HAP-1 (cell line): ENCODE results near the gene NECTIN1.

Source experiments
- DNase-seq, 2 experiments: peaks; one replicate each; pipeline ENCODE4 v3.0.0-alpha.2; 2016 to 2020; ENCODE audit warnings: low spot score in 2 of 2
- H3K27me3 ChIP-seq: fragments of 250-450 bp; sonication (Bioruptor Pico); 2 replicates; pipeline ENCODE4 v1.5.1; 2020; ENCODE audit warnings: low read depth, mild to moderate bottlenecking, moderate library complexity
- H3K36me3 ChIP-seq: fragments of 250-450 bp; sonication (Bioruptor Pico); replicated peaks from 2 replicates; pipeline ENCODE4 v1.5.1; 2020; ENCODE audit warnings: mild to moderate bottlenecking
- H3K4me1 ChIP-seq: fragments of 250-450 bp; sonication (Bioruptor Pico); 2 replicates; pipeline ENCODE4 v1.5.1; 2020; ENCODE audit warnings: mild to moderate bottlenecking
- H3K4me3 ChIP-seq: fragments of 250-450 bp; sonication (Bioruptor Pico); 2 replicates; pipeline ENCODE4 v1.5.1; 2020; ENCODE audit warnings: mild to moderate bottlenecking, moderate library complexity
- H3K9me3 ChIP-seq: fragments of 250-450 bp; sonication (Bioruptor Pico); 2 replicates; pipeline ENCODE4 v1.5.1; 2020; ENCODE audit warnings: mild to moderate bottlenecking, moderate library complexity
- in situ Hi-C: fragments of 300-500 bp; cut with MboI; formaldehyde crosslinking; loops from 3 replicates; pipeline ENCODE4 v1.14.3; 2020; ENCODE audit warnings: low sequenced_read_pairs, inconsistent platforms, mixed read lengths

The NECTIN1 gene

DNA sequence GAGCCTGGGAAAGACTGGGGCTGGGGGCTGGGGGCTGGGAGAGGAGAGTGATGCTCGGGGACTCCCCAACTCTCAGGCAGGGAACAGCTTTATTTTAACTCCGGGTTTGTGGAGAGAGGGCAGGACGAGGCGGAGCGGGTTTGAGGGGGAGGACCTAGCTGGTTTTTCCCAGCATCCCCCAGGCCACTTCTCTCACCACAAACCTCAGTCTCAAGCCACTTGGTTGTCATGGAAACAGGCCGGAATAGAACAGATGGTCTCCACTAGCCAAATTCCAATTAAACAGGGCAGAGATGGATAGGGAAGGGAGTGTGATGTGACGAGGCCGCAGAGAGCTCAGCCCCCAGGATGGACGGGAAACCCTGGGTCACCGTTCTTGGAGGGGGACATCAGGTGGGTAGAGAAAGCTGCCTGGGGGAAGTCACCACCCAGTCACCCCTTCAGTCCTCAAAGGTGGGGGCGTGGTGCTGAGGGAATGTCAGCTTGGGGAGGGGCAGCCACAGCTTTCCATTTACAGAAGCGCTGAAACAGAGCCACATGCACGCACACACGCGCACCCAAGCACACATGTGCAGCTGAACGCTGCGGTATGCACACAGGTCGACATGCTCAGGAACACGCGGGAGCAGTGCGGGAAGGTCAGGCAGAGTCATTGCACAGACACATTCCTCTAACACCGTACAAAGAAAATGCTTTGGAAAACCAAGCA lies 19.2 kb downstream of the NECTIN1 start:
- H3K36me3 ChIP-seq = no peaks in the 10 kb centered on the region
- H3K4me1 ChIP-seq = peaks cover 12% of the 10 kb centered on the region
- DNase-seq = peak; percentile 82
- H3K9me3 ChIP-seq = no peaks in the 10 kb centered on the region
- no peak overlapping the region for H3K4me3 ChIP-seq
- no peaks in the 10 kb centered on the region for H3K27me3 ChIP-seq
- in situ Hi-C loops = no loop called here

DNA sequence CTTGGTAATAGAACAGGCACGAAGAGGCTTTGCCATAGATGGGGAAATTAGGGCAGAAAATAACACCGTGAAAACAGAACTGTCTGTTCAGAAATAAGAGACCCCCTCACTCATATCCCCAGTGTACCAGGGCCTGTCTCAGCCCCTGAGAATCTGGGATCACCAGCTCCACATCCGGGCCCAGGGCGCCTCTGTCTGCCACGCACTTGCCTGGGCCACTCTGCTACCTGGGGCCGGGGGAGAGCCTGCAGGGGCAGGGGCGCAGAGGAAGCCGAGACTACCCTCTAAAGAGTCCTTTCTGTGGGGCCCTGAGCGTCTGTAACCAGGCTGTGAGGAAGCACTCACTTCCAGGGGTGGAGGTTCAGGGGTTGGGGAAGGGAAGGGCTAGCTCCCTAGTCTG lies 19.8 kb downstream of the NECTIN1 start:
- no peak overlapping the region for H3K4me3 ChIP-seq
- no peaks in the 10 kb centered on the region for H3K27me3 ChIP-seq
- in situ Hi-C loops = no loop called here
- peaks cover 12% of the 10 kb centered on the region for H3K4me1 ChIP-seq
- no peaks in the 10 kb centered on the region for H3K36me3 ChIP-seq
- no peak for DNase-seq
- no peaks in the 10 kb centered on the region for H3K9me3 ChIP-seq

DNA sequence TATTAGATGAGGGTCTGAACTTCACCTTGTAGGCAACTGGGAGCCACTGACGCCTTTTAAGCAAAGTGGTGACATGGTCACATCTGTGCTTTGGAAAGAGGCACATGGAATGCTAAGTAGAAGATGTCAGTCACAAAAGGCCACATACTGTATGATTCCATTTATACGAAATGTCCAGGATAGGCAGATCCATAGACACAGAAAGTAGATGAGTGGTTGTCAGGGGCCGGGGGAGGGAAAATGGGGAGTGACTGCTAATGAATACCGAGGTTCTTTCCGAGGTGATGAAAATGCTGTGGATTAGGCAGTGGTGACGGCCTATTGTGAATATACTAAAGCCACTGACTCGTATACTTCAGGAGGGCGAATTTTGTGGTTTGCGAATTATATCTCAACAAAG lies 20.6 kb downstream of the NECTIN1 start:
- peak in 1 of 2 experiments; percentile 2 for DNase-seq
- in situ Hi-C loops = no loop called here
- H3K4me1 ChIP-seq = peaks cover 12% of the 10 kb centered on the region
- H3K9me3 ChIP-seq = no peaks in the 10 kb centered on the region
- H3K4me3 ChIP-seq = no peak overlapping the region
- no peaks in the 10 kb centered on the region for H3K36me3 ChIP-seq
- no peaks in the 10 kb centered on the region for H3K27me3 ChIP-seq

DNA sequence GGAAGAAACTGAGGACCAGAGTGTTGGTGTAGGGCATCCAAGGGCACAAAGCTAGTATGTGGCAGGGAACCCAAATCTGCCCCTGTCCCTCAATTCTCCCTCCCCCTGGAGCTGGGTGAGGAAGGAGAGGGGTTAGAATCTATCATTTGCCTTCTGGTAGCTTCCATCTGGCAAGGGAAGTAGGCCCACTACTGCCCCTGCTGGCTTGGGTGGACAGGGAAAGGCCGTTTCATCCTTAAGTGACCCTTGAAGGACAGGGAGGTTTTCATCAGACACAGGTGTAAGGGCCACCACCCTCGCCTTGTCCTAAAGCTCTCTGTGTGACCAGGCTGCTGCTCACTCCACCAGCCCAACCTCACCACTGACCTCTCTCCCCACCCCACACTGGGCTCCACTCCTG lies 22.1 kb downstream of the NECTIN1 start:
- Histone ChIP-seq H3K4me1 (peaks cover 12% of the 10 kb centered on the region), H3K27me3 (no peaks in the 10 kb centered on the region), H3K9me3 (no peaks in the 10 kb centered on the region), H3K4me3 (no peak overlapping the region), H3K36me3 (no peaks in the 10 kb centered on the region)
- in situ Hi-C loops = no loop called here
- no peak for DNase-seq

DNA sequence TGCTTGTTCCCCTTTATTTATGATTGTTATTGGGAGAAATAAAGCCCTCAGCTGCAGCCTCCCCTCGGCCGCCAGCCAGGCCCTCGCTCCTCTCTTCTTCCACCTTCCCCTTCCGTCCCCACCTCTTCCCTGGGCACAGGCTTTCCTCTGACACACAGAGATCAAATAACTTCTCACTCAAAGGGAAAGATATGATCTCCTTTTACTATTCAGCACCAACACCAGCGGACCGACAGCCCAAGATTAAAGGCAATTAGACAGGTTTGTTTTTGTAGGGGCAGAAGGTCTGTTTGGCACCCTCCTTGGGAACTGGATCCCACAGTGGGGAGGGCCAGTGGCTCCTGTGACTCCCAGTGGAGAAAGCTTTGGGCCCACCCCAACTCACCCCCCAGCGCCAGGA lies 23.0 kb downstream of the NECTIN1 start:
- H3K36me3 ChIP-seq = no peaks in the 10 kb centered on the region
- no peak for DNase-seq
- in situ Hi-C loops = no loop called here

DNA sequence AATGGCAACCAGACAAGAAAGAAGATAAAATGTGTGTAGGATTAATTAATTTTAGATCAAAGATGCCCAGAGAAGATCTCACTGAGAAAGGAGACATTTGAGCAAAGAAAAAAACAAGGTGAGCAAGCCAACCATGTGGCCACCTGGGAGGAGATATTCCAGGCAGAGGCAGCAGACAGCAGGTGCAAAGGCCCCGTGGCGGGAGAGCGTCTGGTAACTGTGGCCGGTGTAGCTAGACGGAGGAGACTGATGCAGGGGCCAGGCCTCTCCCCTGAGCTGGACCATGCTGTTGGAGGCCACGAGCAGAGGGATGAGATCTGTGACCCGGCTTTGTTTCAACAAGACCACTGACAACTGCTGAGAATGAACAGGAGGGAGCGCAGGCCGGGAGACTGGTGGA lies 23.6 kb downstream of the NECTIN1 start:
- no peak for DNase-seq
- H3K27me3 ChIP-seq = no peaks in the 10 kb centered on the region
- no peaks in the 10 kb centered on the region for H3K36me3 ChIP-seq
- H3K4me3 ChIP-seq = no peak overlapping the region
- in situ Hi-C loops = no loop called here
- peaks cover 12% of the 10 kb centered on the region for H3K4me1 ChIP-seq
- H3K9me3 ChIP-seq = no peaks in the 10 kb centered on the region

More for the DNA sequence above, 23.0 kb downstream of the NECTIN1 start:
- H3K9me3 ChIP-seq = no peaks in the 10 kb centered on the region
- no peaks in the 10 kb centered on the region for H3K27me3 ChIP-seq
- peaks cover 12% of the 10 kb centered on the region for H3K4me1 ChIP-seq
- H3K4me3 ChIP-seq = no peak overlapping the region

DNA sequence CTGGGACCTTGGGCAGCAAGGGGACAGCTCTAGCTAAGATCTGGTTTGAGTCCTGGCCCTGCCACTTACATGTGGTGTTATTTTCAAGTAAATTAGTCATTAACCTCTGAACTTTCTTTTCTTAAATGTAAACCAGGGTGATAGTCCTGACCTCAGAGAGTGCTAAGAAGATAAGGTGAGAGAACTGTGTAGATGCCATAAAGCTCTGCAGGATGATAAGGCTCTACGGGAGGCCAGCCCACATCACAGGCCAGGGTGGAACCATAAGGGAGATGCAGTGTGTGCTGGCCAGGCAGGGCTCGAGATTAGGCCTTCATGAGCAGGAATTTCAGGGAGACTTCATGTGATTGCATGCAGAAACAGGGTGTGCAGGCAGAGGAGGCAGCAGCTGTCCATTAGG lies 24.2 kb downstream of the NECTIN1 start:
- in situ Hi-C loops = no loop called here
- H3K4me1 ChIP-seq = peaks cover 10% of the 10 kb centered on the region
- H3K4me3 ChIP-seq = no peak overlapping the region
- no peaks in the 10 kb centered on the region for H3K36me3 ChIP-seq
- H3K9me3 ChIP-seq = no peaks in the 10 kb centered on the region
- no peaks in the 10 kb centered on the region for H3K27me3 ChIP-seq
- no peak for DNase-seq

DNA sequence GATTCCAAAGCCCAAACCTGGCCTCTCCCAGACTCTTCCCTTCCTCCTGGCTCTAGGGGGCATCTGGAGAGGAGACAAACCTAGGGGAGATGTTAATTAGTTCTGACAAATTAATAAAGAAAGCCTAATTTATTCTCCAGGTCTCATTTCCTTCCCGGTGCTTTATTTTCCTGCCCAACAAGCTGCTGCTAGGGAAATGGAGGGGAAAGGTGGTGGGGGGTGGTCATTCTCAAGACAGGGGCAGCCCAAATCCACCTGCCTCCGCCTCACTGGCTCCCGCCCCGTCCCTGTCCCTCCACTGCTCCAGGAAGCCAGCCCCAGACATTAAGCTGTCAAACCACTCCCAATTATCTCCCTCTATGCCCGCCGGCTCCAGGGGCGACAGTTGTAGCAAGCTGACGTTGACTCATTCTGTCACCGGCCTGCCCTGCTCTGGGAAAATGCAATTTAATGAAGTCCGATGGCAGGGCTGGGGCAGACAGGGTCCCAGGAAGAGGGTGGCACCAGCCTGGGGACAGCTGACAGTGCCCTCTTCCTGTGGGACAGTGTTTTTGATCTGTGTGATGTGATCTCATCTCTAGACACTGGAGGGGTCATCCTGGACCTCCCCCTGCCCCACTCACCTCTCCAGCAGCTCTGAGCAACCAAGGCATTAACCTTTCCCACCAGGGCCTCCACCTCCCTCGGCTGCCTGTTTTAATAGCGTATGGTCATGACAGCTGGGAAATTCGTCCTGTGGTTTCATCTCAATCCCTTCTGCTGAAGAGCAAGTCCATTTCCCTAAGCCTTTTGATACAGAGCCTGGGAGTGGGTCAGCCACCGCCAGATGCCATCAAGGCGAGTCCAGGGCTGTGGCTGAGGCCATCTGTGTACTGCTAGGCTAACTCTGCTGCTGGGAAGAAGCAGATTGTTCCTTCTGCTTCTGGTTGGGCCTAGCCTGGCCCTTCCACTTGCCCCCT lies 27.1 kb downstream of the NECTIN1 start:
- no peaks in the 10 kb centered on the region for H3K4me1 ChIP-seq
- DNase-seq = no peak
- in situ Hi-C loops = no loop called here
- no peaks in the 10 kb centered on the region for H3K36me3 ChIP-seq
- no peaks in the 10 kb centered on the region for H3K27me3 ChIP-seq
- no peak overlapping the region for H3K4me3 ChIP-seq
- H3K9me3 ChIP-seq = no peaks in the 10 kb centered on the region

DNA sequence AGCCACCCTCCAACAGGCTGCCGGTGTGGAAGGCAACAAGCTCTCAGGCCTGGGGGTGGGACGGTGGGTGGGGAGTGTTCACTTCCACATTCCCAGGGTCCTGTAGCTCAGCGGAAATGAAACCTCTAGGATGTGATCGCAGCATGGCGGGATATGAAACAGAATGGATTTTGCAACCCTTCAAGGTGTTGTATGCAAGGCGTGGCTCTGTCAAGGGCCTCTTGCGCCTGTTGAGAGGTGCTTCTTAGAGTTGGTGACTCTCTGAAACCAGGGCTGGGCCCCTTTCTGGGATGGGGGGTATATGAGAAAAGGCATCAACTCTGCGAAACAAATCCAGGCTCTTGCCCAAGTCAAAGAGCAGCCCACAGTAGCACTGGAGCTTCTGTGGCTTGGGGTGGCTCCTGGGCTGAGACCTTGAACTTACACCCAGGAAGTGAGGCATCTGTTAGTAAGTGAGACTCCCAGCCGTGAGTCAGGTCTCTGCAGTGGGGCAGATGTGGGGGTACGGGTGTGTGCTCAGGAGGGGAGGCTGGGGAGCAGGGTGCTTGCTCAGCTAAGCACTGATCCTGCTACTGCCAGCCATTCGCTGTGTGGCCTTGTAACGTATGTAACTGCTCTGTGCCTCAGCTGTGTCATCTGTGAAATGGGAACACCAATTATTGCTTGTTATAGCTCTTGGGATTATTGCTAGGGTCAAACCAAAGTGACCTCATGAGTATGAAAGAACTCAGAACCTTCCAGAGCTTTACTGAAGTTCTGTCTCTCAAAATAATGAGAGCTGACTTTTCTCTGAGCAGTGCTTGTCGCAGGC lies 28.3 kb downstream of the NECTIN1 start:
- H3K4me1 ChIP-seq = no peaks in the 10 kb centered on the region
- DNase-seq = no peak
- no peaks in the 10 kb centered on the region for H3K36me3 ChIP-seq
- no peaks in the 10 kb centered on the region for H3K9me3 ChIP-seq
- H3K4me3 ChIP-seq = no peak overlapping the region
- H3K27me3 ChIP-seq = no peaks in the 10 kb centered on the region
- in situ Hi-C loops = no loop called here

DNA sequence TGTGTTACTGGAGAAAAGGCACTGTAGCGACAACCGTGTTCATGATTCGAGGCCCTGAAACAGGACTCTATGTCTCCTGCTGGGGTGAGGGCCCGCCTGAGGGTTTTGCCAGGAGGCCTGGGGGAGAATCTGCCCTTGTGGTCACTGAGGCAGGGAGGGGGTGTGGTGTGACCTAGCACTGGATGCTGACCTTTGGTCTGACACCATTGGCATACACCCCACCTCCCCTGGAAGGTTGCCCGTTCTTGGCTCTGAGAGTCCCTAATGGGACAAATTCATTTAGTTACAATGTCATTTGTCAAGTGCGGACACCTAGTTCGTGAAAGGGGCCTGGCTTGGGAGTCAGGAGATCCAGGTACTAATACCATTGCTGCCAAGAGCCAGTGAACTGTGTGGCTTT lies 29.0 kb downstream of the NECTIN1 start:
- Histone ChIP-seq H3K4me1 (no peaks in the 10 kb centered on the region), H3K27me3 (no peaks in the 10 kb centered on the region), H3K4me3 (no peak overlapping the region), H3K9me3 (no peaks in the 10 kb centered on the region), H3K36me3 (no peaks in the 10 kb centered on the region)
- in situ Hi-C loops = no loop called here
- DNase-seq = no peak

DNA sequence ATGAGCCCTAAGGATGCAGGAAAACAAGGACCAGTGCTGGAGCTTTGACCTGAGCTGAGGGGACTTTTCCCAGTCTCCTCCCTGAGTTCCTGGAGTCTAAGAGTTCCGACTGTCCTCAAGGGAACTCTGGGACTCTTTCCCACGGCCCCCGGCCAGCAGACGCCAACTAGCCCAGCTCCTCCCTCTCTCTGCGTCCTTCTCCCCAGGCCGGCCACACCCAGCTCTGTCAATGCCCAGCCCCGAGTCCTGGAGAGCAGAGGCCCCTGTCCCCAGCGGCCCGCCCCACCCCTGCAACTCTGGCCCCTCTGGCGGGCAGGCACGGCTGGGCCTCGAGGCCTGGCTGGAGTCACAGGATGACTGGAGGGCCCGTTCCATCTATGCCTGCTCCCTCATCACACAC lies 29.8 kb downstream of the NECTIN1 start:
- Histone ChIP-seq H3K4me1 (no peaks in the 10 kb centered on the region), H3K9me3 (no peaks in the 10 kb centered on the region), H3K4me3 (no peak overlapping the region), H3K36me3 (no peaks in the 10 kb centered on the region), H3K27me3 (no peaks in the 10 kb centered on the region)
- in situ Hi-C loops = no loop called here
- DNase-seq = peak in 1 of 2 experiments; percentile 46

DNA sequence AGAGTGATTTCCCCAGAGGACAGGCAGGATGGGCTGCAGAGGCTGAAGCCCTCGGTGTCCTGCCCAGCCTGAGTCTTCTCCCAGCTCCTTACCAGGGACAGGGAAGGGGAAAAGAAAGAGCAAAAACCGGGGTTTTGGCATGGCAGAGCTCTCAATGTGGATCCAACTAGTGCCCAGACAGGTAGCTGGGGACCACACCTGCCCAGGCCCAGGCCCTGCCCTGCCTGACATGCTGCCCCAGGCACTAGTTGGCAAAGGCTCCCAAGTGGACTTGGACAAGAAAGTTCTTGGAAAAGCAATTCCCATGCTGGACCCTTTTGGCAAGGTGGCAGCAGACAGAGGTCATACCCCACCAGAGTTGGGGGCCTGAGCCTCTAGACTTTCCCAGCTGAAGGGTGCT lies 31.1 kb downstream of the NECTIN1 start:
- Histone ChIP-seq H3K27me3 (no peaks in the 10 kb centered on the region), H3K9me3 (no peaks in the 10 kb centered on the region), H3K4me3 (no peak overlapping the region), H3K4me1 (no peaks in the 10 kb centered on the region), H3K36me3 (no peaks in the 10 kb centered on the region)
- in situ Hi-C loops = no loop called here
- DNase-seq = no peak

DNA sequence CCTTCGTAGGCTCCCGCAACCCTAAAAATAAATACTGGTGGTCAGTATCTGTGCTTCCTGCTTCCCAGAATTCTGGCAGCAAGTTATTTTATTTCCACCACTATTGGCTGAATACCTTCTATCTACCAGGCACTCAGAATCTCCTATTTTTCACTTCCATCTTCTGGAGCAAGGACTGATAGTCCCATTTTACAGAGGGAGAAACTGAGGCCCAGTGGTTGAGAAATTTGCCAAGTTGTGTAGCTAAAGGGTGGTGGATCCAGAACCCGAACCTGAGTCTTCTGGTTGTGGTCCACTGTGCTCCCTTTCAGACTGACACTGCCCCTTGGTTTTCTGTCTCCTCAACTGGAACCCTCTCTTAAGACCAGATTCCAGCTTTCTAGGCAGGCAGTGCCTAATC lies 31.6 kb downstream of the NECTIN1 start:
- Histone ChIP-seq H3K27me3 (no peaks in the 10 kb centered on the region), H3K36me3 (no peaks in the 10 kb centered on the region), H3K9me3 (no peaks in the 10 kb centered on the region), H3K4me1 (no peaks in the 10 kb centered on the region), H3K4me3 (no peak overlapping the region)
- no peak for DNase-seq
- in situ Hi-C loops = no loop called here
